ENCODE results near the gene TMEM8B.

TMEM8B gene

GRCh38 chr9:35841645-35841900, 12.5 kb downstream of the TMEM8B start:
- no peak for DNase-seq (ENCODE audit: low spot score)

- DNase-seq (ENCODE audit: low spot score): no peak
Observed at GRCh38 chr9:35842020-35842745, 13.2 kb downstream of the TMEM8B start.

- DNase-seq (ENCODE audit: low spot score): no peak
Observed at GRCh38 chr9:35842795-35843194, 13.8 kb downstream of the TMEM8B start.

GRCh38 chr9:35844628-35845270, 15.7 kb downstream of the TMEM8B start:
- DNase-seq (ENCODE audit: low spot score): no peak

- no peak for DNase-seq (ENCODE audit: low spot score)
Observed at GRCh38 chr9:35845824-35846771, 17.1 kb downstream of the TMEM8B start.

GRCh38 chr9:35847792-35848572, 19.0 kb downstream of the TMEM8B start:
- DNase-seq (ENCODE audit: low spot score): peak; percentile 34

- DNase-seq (ENCODE audit: low spot score): peak; percentile 38
Observed at GRCh38 chr9:35852267-35852815, 23.3 kb downstream of the TMEM8B start.

GRCh38 chr9:35852876-35853865, 24.1 kb downstream of the TMEM8B start:
- DNase-seq (ENCODE audit: low spot score): peak; percentile 57

- DNase-seq (ENCODE audit: low spot score): peak; percentile 38
Observed at GRCh38 chr9:35854091-35854762, 25.2 kb downstream of the TMEM8B start.

- no peak for DNase-seq (ENCODE audit: low spot score)
Observed at GRCh38 chr9:35856206-35856605, 27.2 kb downstream of the TMEM8B start.

GRCh38 chr9:35856882-35857281, 27.9 kb downstream of the TMEM8B start:
- peak; percentile 46 for DNase-seq (ENCODE audit: low spot score)

GRCh38 chr9:35858458-35858857, 29.4 kb downstream of the TMEM8B start:
- peak; percentile 31 for DNase-seq (ENCODE audit: low spot score)

- DNase-seq (ENCODE audit: low spot score): peak; percentile 59
Observed at GRCh38 chr9:35859310-35859989, 30.4 kb downstream of the TMEM8B start.

GRCh38 chr9:35859990-35860339, 30.9 kb downstream of the TMEM8B start:
- DNase-seq (ENCODE audit: low spot score): no peak

GRCh38 chr9:35861161-35861897, 32.3 kb downstream of the TMEM8B start:
- no peak for DNase-seq (ENCODE audit: low spot score)

GRCh38 chr9:35862328-35862727, 33.3 kb downstream of the TMEM8B start:
- DNase-seq (ENCODE audit: low spot score): no peak

GRCh38 chr9:35863583-35863982, 34.6 kb downstream of the TMEM8B start:
- no peak for DNase-seq (ENCODE audit: low spot score)

GRCh38 chr9:35864695-35865255, 35.7 kb downstream of the TMEM8B start:
- no peak for DNase-seq (ENCODE audit: low spot score)

All from left forelimb (tissue), 1 donor.